ENCODE results near the gene B3GLCT.
"Not testable (repeated sequence)": the region's sequence is repeated elsewhere in the genome, so short reads cannot be mapped to it uniquely, and the experiment has no call there.

Gene B3GLCT

DNA sequence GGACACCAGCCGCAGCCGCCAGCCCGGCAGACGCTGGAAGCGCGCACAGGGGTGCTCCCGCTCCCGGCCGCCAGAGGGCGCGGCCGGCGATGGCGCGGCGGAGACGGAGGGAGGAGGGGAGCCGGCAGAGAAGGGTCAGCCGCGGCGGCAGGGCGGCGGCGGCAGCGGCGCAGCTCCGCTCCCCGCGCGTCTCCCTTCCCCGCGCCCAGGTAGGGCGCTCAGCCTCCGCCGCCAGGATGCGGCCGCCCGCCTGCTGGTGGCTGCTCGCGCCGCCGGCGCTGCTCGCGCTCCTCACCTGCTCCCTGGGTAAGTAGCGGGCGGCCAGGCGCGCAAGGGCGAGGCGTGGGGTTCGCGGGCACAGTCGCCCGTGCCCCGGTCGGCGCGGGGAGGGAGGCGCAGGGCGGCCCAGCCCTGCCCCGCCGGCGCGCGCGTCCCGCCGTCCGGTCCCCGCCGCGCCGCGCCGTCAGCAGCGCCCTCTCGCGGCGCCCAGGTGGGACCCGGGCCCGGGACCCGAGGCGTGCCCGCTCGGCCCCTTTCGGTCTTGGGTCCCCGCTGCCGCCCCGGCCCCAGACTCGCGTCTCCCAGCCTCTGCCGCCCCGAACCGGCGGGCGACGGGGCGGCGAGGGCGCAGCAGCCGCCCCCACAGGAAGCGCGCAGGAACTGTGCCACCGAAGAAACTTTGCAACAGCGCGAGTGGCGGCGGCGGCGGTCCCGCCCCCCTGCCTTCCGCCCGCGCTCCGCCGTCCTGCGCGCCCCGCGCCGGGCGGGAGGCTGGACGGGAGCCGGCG, at the start of gene B3GLCT:
TSS of gene B3GLCT (plus strand) at position 127 of the 788 bp plus-strand sequence. CDS start at position 237, 110 bp downstream.
- DNase-seq = peak in 49 of 51 donors; percentile 7 to 81 (median 56)

DNA sequence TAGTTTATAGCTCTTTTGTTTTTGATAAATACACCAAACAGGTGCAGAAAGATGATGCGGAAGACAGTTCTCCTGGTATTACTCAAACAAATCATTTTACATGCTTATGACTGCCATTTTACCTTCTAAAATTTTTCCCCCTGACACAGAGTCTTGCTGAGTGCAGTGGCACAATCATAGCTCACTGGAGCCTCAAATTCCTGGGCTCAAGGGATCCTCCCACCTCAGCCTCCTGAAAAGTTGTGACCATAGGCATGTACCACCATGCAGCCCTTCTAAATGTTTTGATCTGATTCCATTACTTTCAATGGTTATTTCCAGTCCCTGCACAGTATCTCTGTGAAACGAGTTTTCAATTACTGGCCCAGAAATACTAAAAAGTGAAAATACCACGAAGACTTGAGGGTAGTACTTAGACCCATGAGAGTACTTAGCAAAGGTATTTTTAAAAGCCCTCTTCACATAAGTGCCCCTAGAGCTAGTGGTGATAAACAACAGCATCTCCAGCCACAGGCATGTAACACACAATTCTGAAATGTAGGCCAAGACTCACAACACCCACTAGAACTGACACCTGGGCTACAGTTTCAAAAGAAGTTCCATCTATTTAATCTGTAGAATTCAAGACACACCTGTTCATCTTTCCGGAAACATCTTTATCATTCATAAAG, 49.3 kb upstream of the B3GLCT start:
- DNase-seq = no peak

DNA sequence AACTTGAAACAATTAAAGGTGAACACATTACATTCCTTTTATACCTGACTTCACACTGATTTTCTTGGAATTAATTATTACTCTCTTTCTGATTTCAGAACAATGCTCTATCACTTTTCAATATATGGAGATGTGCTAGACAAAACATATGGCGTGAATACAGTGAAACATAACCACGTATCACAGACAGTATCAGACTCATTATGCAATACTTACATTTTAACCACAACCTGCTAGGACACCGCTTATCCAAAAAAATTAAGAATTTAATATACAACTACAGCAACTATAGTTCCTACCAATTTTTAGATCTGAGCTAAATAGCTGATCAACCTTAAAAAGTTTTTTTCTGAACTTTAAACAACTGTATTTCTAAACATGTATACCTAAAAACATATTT, 47.9 kb upstream of the B3GLCT start:
- no peak for DNase-seq

DNA sequence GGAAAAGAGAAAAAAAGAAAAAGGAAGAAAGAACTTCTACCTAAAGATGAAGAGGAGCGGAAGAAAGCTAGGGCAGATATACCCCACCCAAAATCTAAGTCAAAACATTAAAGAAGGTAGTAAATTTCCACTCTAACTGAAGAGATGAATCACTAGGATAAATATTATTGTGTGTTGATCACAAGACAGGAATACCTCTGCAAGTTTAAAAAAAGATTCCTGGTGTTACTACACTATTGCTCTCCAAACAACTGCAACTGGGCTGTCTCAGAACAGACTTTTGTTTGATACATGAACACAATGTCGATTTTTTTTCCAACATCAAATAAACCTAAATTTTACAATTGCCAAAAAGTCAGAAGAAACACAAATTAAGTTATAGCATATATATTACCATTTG, 44.8 kb upstream of the B3GLCT start:
- DNase-seq = no peak

DNA sequence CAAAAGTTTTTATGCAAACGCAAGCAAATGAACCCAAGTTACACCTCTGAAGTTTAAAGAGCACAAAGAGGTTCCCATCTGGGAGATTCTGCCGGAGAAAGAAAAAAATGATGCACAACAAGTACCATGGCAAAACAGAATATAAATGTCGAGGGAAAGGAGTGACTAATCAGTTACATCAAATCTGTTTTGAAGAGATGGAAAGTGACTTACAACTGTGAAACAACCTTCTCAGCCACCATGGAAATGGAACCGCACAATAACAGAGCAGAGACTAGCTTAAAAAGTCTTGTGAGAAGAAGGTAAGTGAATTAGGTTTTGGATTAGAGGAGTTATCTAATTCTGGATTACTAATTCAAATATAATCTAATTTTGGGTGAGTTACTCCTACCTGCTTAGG, 40.5 kb upstream of the B3GLCT start:
- no peak for DNase-seq

DNA sequence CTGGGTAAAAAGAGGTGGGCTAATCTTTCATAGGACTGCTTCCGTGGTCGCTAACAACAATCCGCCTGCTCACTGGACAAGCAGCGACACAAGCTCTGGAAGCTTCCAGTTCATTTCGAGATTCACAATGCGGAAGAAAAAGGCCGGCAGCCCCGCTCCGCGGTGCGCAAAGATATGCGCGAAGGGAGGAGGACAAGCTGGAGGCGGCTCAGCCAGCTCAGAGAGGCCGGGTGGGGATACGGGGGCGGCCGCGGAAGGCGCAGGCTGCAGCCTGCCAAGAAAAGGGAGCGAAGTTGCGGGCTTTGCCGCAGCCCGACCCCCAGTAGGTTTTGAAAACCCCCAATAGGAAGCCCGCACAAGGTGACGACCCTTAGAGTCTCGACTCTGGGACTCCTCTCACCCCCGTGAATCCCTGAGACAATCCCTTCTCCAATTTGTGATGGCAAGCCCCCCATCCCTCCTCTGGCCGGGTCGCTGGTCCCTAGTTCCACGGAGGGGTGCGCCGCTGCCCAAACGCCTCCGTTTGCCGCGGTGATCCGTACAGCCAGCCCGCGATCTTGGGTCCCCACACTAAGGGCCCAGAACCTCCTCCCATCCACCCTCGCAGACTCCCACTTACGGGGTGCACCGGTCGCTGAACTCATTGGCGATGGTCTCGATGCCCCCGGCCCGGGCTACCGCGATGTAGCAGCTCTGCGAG, 38.8 kb upstream of the B3GLCT start:
- DNase-seq = peak in 50 of 51 donors; percentile 10 to 72 (median 54)

DNA sequence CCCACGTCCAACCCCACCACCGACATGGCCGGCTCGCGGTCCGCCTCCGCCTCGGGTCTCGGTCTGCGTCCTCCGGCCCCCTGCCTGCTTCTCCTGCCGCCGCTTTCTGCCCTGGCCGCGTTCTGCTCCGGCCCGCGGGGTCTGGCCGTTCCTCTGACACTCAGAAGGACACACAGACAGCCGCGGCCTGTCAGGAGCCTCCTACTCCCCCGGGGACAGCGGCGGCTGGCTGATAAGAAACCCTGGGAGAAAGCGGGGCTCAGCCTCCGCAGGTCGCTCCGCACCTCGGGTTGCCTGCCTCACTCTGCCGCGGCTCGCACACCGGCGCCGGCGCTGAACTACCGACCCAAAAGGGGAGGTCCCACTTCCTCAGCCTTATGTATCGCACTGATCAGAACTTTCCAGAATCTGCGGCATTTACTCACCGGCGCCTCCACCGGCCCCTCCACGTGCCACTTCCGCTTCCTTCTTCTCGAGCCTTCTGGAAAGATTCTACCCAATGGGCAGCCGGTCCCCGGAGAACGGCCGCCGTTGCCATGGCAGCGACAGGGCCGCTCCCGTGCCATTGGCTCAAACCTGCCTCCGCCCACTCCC, 38.1 kb upstream of the B3GLCT start, which contains the start of gene HSPH1:
TSS of gene HSPH1 (minus strand) at position 348 of the 594 bp plus-strand sequence. CDS start at position 26, 322 bp downstream.
- peak; percentile 63 to 100 (median 97) for DNase-seq

DNA sequence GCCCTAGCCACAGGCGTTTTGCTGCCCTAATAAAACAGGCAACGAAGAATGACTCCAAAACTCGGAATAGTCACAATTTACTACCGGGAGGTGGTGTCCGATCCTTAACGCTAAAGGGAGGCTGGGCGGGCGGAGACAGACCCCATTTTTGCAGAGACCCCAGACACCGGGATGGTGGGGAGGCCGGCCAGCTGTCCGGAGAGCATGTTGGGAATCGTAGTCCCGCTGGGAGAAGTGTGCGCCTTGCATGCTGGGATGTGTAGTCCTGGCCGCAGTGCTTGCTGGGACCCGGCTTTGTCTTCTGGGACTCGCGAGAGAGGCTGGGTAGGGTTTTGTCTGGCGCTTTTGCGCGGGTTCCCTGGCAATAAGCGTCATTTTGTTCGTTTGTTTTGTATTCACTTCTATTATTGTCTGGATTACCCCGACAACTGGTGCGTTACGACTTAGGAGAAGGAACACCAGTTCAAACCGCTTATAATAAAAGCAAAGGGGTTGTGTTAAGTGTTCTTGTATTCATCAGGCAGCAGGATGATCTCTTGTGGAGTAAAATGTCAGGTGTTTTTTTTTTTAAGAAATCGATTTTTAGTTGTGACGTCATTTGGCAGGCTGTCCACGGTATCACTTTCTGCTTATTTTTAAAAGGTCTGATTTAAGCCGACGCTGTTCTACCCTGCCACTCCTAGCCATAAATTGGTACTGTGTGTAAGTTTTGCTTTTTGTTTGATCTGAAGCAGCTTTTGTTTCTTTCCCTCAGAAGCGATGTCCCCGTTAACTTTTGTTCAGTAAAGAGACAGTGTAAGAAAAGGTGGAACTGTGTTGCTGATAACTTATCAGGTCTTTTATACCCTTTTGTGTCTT, 37.4 kb upstream of the B3GLCT start:
- peak; percentile 88 to 100 (median 97) for DNase-seq

DNA sequence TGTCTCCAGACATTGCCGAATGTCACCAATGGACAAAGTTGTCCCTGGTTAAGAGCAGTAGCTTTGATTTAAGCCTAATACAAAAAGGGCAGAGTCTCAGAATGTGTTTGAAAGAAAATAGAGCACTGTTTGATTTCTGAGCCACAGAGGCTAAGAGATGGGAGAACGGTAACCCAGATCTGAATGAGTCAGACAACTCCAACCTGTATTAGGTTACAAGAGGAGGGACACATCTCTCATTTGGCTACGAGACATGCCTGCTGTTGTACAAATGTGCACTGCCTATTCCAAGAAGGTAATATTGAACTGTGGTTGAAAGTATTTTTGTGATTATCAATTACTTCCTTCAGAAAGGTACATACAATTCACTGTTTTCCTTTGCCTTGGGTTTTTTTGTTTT, 33.2 kb upstream of the B3GLCT start:
- DNase-seq = no peak

DNA sequence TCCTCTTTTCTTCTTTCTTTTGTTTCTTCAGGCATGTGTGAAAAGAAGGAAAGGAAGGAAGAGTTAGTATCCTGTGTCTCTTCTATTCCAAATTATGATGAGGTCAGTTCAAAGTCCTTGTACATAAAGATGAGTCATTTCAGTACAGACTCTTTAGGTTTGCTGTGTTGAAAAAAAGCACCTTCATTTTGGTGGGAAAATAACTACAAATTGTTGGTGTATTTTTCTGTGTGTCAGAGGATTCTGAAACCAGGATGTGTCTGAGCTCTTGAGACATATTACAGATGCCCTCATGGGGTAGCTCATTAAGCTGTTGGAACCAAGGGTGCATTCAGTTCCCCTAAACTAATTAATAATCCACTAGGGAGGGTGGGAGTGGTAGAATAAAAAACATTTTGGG, 32.3 kb upstream of the B3GLCT start:
- no peak for DNase-seq

DNA sequence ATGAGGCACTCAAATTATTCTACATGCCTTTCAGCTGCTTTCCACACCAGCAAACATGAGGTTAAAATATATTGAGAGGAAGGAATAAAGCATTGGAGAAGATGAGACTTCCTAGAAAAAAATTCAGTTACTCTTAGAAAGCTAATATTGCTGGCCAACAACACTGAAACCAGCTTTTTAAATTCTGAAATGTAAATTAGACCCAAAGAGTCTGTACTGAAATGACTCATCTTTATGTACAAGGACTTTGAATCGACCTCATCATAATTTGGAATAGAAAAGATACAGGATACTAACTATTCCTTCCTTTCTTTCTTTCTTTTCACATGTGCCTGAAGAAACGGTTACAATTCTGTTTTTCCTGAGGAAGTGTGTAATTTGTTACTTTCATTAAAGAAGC, 31.6 kb upstream of the B3GLCT start:
- DNase-seq = no peak

DNA sequence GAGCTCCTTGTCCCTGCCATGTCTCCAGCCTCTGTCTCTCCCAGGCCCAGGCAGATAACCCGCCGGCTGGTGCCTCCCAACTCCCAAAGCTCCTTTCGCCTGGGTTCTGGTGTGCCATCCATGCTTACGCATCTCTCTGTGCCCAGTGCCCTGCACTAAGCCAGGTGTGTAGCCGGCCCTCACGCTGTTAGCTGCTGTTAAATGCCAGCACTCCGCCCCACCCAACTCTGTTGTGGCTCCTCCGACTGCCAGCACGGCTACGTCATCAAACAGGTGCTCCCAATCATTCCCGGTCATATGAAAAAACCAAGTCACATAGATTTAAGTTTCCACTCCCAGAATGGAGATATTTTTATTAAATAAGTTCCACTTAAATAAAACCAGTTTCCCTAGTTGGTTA, 31.0 kb upstream of the B3GLCT start:
- no peak for DNase-seq

DNA sequence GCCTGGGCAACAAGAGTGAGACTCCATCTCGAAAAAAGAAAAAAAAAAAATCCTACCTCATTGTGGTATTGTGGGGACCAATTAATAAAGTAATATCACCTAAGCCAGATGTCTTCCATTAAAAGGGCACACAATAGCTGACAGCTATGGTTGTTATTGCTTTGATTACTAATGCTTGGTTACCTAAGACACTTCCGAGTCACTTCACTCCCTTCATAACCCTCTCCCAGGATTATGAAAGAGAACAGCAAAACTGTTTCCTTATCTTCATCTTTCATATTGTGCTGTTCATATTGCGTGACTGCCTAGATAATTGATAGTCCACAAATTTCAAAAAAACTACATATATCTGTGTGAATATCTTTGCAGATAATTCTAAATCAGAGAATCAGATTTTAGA, 27.8 kb upstream of the B3GLCT start:
- no peak for DNase-seq

DNA sequence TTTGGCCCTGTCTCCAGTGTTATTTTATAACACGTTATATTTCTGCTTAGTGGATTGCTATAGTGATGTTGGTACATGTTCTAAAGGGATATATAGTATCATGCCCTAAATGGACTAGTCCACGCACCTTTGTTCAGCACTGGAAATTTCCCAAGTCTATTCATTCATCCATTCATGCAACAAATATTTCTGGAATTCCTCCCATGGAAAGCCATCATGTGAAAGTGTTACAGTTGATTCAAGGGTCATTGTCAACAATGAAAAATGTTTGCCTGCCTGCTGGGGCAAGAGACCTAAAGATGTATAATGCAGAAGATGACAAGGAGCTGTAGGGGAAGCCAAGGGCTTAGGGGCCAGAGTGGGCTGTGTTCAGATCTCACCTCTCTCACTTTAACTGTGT, 27.2 kb upstream of the B3GLCT start:
- DNase-seq = no peak

DNA sequence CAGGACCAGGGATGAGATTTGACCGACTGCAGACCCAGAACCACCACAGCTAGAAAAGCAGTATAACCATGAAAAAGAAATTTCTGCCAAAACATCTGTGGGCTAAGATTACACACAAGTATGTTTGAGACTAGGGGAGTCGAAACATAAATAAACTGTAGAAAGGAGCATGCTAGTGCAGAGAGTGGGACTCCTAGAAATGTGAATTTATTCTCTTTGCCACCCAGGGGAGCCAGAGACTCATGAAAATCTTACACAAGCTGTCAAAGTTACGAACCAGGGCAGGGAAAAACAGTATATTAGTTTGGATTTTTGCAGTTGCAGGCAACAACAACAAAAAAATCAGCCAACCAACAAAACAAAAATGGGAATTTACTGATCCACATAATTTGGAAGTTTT, 25.8 kb upstream of the B3GLCT start:
- DNase-seq = peak in 4 of 51 donors; percentile 1 to 12 (median 10)

DNA sequence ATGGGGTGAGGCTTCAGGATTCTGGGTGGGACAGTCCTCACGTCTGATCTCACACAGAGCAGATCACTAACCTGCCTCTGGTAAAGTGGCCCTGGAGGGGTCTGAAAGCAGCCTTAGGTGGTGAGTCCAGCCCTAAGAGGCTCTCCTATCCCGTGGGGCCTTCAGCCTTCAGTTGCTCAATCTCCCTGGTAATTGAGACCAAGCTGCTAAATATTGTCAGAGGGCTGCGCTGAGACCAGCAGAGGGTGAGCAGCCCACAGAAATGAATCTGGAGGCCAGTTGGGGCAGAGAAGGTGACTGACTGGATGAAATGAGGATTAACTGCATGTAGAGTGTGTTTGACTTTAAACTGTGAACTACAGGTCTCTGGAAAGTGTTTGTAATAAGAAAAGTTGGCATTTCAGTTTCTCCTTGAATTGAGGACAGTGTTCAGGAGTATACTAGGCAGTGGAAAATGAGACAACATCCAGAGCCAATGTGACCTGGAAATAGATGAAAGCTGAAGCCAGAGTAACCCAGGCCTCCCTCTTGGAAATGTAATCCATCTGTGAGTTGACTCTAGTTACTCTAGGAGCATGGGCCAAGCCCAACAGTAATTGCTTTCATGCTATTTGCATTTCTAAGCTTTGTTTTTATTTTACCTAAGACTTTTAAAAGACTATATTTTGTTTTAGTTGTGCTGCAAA, 23.8 kb upstream of the B3GLCT start:
- DNase-seq = no peak

DNA sequence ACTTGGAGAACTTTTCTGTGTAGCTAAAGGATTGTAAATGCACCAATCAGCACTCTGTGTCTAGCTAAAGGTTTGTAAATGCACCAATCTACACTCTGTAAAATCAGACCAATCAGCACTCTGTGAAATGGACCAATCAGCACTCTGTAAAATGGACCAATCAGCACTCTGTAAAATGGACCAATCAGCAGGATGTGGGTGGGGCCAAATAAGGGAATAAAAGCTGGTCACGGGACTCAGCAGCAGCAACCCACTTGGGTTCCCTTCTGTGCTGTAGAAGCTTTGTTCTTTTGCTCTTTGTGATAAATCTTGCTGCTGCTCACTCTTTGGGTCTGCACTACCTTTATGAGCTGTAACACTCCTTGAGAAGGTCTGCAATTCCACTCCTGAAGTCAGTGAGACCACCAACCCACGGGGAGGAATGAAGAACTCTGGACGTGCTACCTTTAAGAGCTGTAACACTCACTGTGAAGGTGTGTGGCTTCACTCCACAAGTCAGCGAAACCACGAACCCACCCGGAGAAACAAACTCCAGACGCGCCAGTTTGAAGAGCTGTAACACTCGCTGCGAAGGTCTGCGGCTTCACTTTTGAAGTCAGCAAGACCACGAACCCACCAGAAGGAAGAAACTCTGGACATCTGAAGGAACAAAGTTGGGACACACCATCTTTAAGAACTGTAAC, 21.8 kb upstream of the B3GLCT start:
- DNase-seq = not testable (repeated sequence)

DNA sequence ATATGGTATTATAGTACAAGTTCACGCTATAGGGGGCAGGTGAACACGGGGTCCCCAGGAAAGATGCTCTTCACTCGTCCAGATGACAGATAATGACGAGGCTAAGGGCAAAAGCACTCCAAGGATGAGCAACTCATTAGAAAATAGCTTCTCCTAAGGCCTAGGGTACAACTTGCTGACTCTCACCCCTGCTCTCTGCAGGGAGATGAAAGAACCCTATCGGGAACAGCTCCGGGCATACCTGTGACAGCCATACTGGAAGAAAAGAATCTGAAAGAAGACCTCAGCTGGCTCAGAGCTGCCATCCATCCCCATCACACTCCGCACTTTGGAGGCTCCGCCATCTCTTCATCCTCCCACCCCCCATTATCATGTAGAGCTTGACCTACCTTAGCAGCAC, 20.5 kb upstream of the B3GLCT start:
- no peak for DNase-seq

DNA sequence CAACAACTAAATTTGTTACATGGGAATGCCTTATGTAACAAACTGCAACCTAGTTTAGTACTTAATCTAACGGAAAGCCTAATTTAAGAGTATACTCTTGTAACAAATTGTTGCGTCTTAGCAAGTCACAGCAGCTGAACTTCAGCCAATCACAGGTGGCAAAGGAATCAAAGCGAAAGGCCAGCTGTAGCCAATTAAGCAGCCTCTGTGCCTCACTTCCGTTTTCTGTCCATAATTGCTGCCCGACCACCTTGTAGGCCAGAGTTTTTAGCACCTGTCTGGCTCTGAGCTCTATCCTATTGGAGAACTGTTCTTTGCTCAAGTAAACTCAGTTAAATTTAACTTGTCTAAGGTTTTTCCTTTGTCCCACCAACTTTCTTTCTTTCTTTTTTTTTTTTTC, 20.0 kb upstream of the B3GLCT start:
- DNase-seq = no peak

DNA sequence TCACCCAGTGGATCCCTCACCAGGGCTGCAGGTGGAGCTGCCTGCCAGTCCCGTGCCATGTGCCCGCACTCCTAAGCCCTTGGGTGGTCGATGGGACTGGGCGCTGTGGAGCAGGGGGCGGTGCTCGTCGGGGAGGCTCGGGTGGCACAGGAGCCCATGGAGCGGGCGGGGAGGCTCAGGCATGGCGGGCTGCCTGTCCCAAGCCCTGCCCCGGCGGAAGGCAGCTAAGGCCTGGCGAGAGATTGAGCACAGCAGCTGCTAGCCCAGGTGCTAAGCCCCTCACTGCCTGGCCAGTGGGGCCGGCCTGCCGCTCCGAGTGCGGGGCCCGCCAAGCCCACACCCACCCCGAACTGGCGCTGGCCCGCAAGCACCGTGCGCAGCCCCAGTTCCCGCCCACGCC, 16.8 kb upstream of the B3GLCT start:
- DNase-seq = no peak

Measured in hypothalamus (tissue), 51 donors.